H9 (cell line): ENCODE data around the gene IQCK. TPM values are rescaled to one million over a fixed set of nuclear protein-coding genes. Genes with fewer than 3 reads are reported as not detected.

Experiments used
- DNase-seq: peaks from one replicate; pipeline ENCODE4 v3.0.0-alpha.2; 2017
- H2AFZ ChIP-seq: one replicate; pipeline ENCODE4 v1.6.1; 2013; ENCODE audit warnings: mild to moderate bottlenecking, low read length, control low read depth, moderate library complexity
- H2AK5ac ChIP-seq: 2 replicates; pipeline ENCODE4 v1.6.1; 2013; ENCODE audit warnings: low read length, control low read depth, mixed read lengths; ENCODE audit not compliant: insufficient read length
- H2BK120ac ChIP-seq: one replicate; pipeline ENCODE4 v1.6.1; 2013; ENCODE audit warnings: low read depth, mild to moderate bottlenecking, low read length, control low read depth, inconsistent platforms; ENCODE audit not compliant: poor library complexity, severe bottlenecking
- H2BK12ac ChIP-seq: 2 replicates; pipeline ENCODE4 v1.6.1; 2013; ENCODE audit warnings: low read length, control low read depth, mixed read lengths, low read depth; ENCODE audit not compliant: insufficient read length
- H2BK15ac ChIP-seq: 2 replicates; pipeline ENCODE4 v1.6.1; 2013; ENCODE audit warnings: low read depth, low read length, control low read depth
- H2BK20ac ChIP-seq: one replicate; pipeline ENCODE4 v1.6.1; 2013; ENCODE audit warnings: low read depth, mild to moderate bottlenecking, low read length, control low read depth, inconsistent platforms; ENCODE audit not compliant: poor library complexity, severe bottlenecking
- H2BK5ac ChIP-seq: 2 replicates; pipeline ENCODE4 v1.6.1; 2013; ENCODE audit warnings: low read length, control low read depth, mixed read lengths; ENCODE audit not compliant: insufficient read length
- H3K14ac ChIP-seq: 2 replicates; pipeline ENCODE4 v1.6.1; 2013; ENCODE audit warnings: low read length, control low read depth; ENCODE audit not compliant: insufficient read depth
- H3K18ac ChIP-seq: 2 replicates; pipeline ENCODE4 v1.6.1; 2013; ENCODE audit warnings: low read depth, mild to moderate bottlenecking, mixed read lengths, low read length, control low read depth; ENCODE audit not compliant: insufficient read length
- H3K23ac ChIP-seq: 2 replicates; pipeline ENCODE4 v1.6.1; 2013; ENCODE audit warnings: low read length, control low read depth, mixed read lengths, low read depth; ENCODE audit not compliant: insufficient read length
- H3K23me2 ChIP-seq: 2 replicates; pipeline ENCODE4 v1.6.1; 2013; ENCODE audit warnings: low read depth, mild to moderate bottlenecking, mixed read lengths, low read length, control low read depth; ENCODE audit not compliant: insufficient read length, poor library complexity, severe bottlenecking
- H3K27ac ChIP-seq: 2 replicates; pipeline ENCODE4 v1.5.1; 2013; ENCODE audit warnings: low read length, control low read depth, mixed read lengths, low read depth; ENCODE audit not compliant: insufficient read length
- H3K27me3 ChIP-seq: 2 replicates; pipeline ENCODE4 v1.6.1; 2013; ENCODE audit warnings: low read length, control low read depth, inconsistent platforms; ENCODE audit not compliant: insufficient read depth
- H3K4ac ChIP-seq: 2 replicates; pipeline ENCODE4 v1.6.1; 2013; ENCODE audit warnings: low read depth, mild to moderate bottlenecking, control low read depth, inconsistent platforms, low read length, moderate library complexity
- H3K4me1 ChIP-seq: 2 replicates; pipeline ENCODE4 v1.6.1; 2013; ENCODE audit warnings: low read length, control low read depth, inconsistent platforms; ENCODE audit not compliant: insufficient read depth
- H3K4me2 ChIP-seq: 2 replicates; pipeline ENCODE4 v1.6.1; 2013; ENCODE audit warnings: low read length, control low read depth, mixed read lengths; ENCODE audit not compliant: insufficient read length, insufficient read depth
- H3K56ac ChIP-seq: 2 replicates; pipeline ENCODE4 v1.6.1; 2013; ENCODE audit warnings: low read depth, mild to moderate bottlenecking, mixed read lengths, low read length, control low read depth; ENCODE audit not compliant: insufficient read length
- H3K79me1 ChIP-seq: 2 replicates; pipeline ENCODE4 v1.6.1; 2013; ENCODE audit warnings: low read depth, mild to moderate bottlenecking, moderate library complexity, low read length, control low read depth, inconsistent platforms; ENCODE audit not compliant: insufficient read depth, poor library complexity, severe bottlenecking
- H3K79me2 ChIP-seq: 2 replicates; pipeline ENCODE4 v1.6.1; 2013; ENCODE audit warnings: low read length, control low read depth, inconsistent platforms; ENCODE audit not compliant: insufficient read depth
- H3K9ac ChIP-seq: 2 replicates; pipeline ENCODE4 v1.6.1; 2013; ENCODE audit warnings: low read length, control low read depth, mixed read lengths; ENCODE audit not compliant: insufficient read length; ENCODE audit errors: extremely low read depth
- H3K9me3 ChIP-seq: one replicate; pipeline ENCODE4 v1.6.1; 2013; ENCODE audit warnings: low read depth, low read length, inconsistent platforms; ENCODE audit not compliant: control insufficient read depth
- H3T11ph ChIP-seq: one replicate; pipeline ENCODE4 v1.6.1; 2013; ENCODE audit warnings: mild to moderate bottlenecking, low read length, control low read depth, inconsistent platforms
- H4K20me1 ChIP-seq: one replicate; pipeline ENCODE4 v1.6.1; 2013; ENCODE audit not compliant: control insufficient read depth, insufficient read length, insufficient read depth
- H4K5ac ChIP-seq: 2 replicates; pipeline ENCODE4 v1.6.1; 2013; ENCODE audit warnings: low read depth, mild to moderate bottlenecking, mixed read lengths, low read length, control low read depth; ENCODE audit not compliant: insufficient read length
- H4K8ac ChIP-seq: replicated peaks from 2 replicates; pipeline ENCODE4 v1.6.1; 2013; ENCODE audit warnings: low read length, control low read depth, mixed read lengths, low read depth; ENCODE audit not compliant: insufficient read length
- H4K91ac ChIP-seq: 2 replicates; pipeline ENCODE4 v1.6.1; 2013; ENCODE audit warnings: low read depth, mild to moderate bottlenecking, moderate library complexity, mixed read lengths, low read length, control low read depth; ENCODE audit not compliant: insufficient read length
- H3K27ac Mint-ChIP-seq, 3 experiments: 2 replicates in 2 of 3; 3 replicates in 1 of 3; pipeline ENCODE4 v1.8.0; 2020 to 2021; ENCODE audit warnings: mixed read lengths in 3 of 3, mild to moderate bottlenecking in 1 of 3, moderate library complexity in 1 of 3
- H3K27me3 Mint-ChIP-seq: 2 replicates; pipeline ENCODE4 v1.8.0; 2021; ENCODE audit warnings: low read depth, mild to moderate bottlenecking, moderate library complexity, mixed read lengths
- H3K36me3 Mint-ChIP-seq, 3 experiments: 2 replicates in 2 of 3; 3 replicates in 1 of 3; pipeline ENCODE4 v1.8.0; 2020 to 2021; ENCODE audit warnings: low read depth in 3 of 3, mixed read lengths in 3 of 3; ENCODE audit not compliant: insufficient read depth in 1 of 3
- H3K4me1 Mint-ChIP-seq, 2 experiments: 2 replicates each; pipeline ENCODE4 v1.8.0; 2020; ENCODE audit warnings: mixed read lengths in 2 of 2
- H3K4me3 Mint-ChIP-seq, 2 experiments: 2 replicates in 1 of 2; 3 replicates in 1 of 2; pipeline ENCODE4 v1.8.0; 2020 to 2021; ENCODE audit warnings: mild to moderate bottlenecking in 2 of 2, mixed read lengths in 2 of 2, moderate library complexity in 1 of 2
- H3K9me3 Mint-ChIP-seq, 2 experiments: 2 replicates in 1 of 2; 3 replicates in 1 of 2; pipeline ENCODE4 v1.8.0; 2020; ENCODE audit warnings: mild to moderate bottlenecking in 2 of 2, mixed read lengths in 2 of 2, moderate library complexity in 1 of 2
- WGBS: extraction: QIAGEN DNeasy Blood & Tissue Kit; methylation state at CpG from one replicate; pipeline ENCODE4 v1.1.7; 2013; ENCODE audit warnings: missing lambda C conversion rate, low lambda C conversion rate, mixed read lengths; ENCODE audit not compliant: insufficient read length; ENCODE audit errors: extremely low coverage; 5-methylcytosine and 5-hydroxymethylcytosine counted together
- total RNA-seq: library from RNA; stranded (reverse); gene quantifications from 2 replicates; pipeline ENCODE4 v1.2.1, GENCODE V29; 2021
- TF ChIP-seq, protein P1 (sequence below): fragments of 200-600 bp; sonication (generic); conservative IDR thresholded peaks from 3 replicates; pipeline ENCODE4 v1.8.0; 2021; ENCODE audit warnings: antibody characterized with exemption, mild to moderate bottlenecking

The IQCK gene
- total RNA-seq, 1 experiment from 2014 or later: 9.0 TPM

DNA sequence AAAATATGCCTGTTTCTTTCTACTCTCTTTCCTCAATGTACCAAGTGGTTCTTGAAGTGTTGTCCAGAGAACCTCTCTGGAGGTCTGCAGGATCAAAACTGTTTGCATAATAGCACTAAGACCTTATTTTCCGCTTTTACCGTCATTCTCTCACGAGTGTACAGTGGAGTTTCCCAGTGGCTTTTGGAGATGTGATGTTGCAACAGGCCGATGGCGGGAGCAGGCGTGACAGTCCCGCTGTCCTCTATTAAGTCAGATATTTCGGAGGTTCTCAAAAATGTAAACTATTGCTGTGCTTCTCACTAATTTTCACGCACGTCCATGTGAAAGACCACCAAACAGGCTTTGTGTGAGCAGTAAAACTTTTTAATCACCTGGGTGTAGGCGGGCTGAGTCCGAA is 174.8 kb downstream of the IQCK start:
- H3K36me3 Mint-ChIP-seq: peaks cover 0 to 2% (median 0%) of the 10 kb centered on the region in 3 experiments; a peak in 1 of 7 replicates
- no peak overlapping the region for H3K23ac ChIP-seq
- H2BK12ac ChIP-seq: no peak overlapping the region
- no peak overlapping the region for H3K14ac ChIP-seq
- H4K5ac ChIP-seq: no peak overlapping the region
- TF ChIP-seq, protein P1, sequence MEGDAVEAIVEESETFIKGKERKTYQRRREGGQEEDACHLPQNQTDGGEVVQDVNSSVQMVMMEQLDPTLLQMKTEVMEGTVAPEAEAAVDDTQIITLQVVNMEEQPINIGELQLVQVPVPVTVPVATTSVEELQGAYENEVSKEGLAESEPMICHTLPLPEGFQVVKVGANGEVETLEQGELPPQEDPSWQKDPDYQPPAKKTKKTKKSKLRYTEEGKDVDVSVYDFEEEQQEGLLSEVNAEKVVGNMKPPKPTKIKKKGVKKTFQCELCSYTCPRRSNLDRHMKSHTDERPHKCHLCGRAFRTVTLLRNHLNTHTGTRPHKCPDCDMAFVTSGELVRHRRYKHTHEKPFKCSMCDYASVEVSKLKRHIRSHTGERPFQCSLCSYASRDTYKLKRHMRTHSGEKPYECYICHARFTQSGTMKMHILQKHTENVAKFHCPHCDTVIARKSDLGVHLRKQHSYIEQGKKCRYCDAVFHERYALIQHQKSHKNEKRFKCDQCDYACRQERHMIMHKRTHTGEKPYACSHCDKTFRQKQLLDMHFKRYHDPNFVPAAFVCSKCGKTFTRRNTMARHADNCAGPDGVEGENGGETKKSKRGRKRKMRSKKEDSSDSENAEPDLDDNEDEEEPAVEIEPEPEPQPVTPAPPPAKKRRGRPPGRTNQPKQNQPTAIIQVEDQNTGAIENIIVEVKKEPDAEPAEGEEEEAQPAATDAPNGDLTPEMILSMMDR: no peak
- H3K9ac ChIP-seq: no peak overlapping the region
- H3K27me3 ChIP-seq: no peaks in the 10 kb centered on the region
- H3K27ac ChIP-seq: no peak overlapping the region
- no peak overlapping the region for H3K56ac ChIP-seq
- H2BK5ac ChIP-seq: no peak overlapping the region
- H3K27me3 Mint-ChIP-seq: no peaks in the 10 kb centered on the region; the same call in 1 of the 2 replicates
- H3K4me1 Mint-ChIP-seq: peaks cover 1% of the 10 kb centered on the region in 2 experiments; a peak in 3 of 4 replicates
- no peak overlapping the region for H2BK120ac ChIP-seq
- no peaks in the 10 kb centered on the region for H3K23me2 ChIP-seq
- no peaks in the 10 kb centered on the region for H3K79me1 ChIP-seq
- peak overlapping the region in 1 of 3 experiments; percentile 41; a peak in 2 of 7 replicates for H3K27ac Mint-ChIP-seq
- H2AFZ ChIP-seq: no peak overlapping the region
- H2BK15ac ChIP-seq: no peak overlapping the region
- no peak overlapping the region for H3K4me3 Mint-ChIP-seq
- no peak overlapping the region for H2BK20ac ChIP-seq
- peaks cover 2 to 4% of the 10 kb centered on the region in 2 experiments; a peak in 3 of 5 replicates for H3K9me3 Mint-ChIP-seq
- no peaks in the 10 kb centered on the region for H3K79me2 ChIP-seq
- no peak overlapping the region for H4K8ac ChIP-seq
- H4K91ac ChIP-seq: no peak overlapping the region
- no peaks in the 10 kb centered on the region for H4K20me1 ChIP-seq
- H3K9me3 ChIP-seq: no peaks in the 10 kb centered on the region
- H2AK5ac ChIP-seq: no peak overlapping the region
- no peak overlapping the region for H3K4ac ChIP-seq
- H3K18ac ChIP-seq: no peak overlapping the region
- H3K4me1 ChIP-seq: no peaks in the 10 kb centered on the region
- no peak overlapping the region for H3K4me2 ChIP-seq
- no peak for DNase-seq
- H3T11ph ChIP-seq: no peak overlapping the region
- no CpG with 5 or more reads among the region's 12 CpGs for WGBS
